GM10266 (cell line): ENCODE data around the gene LMX1B.
A peak's percentile ranks its signal among the peaks of the same experiment; 100 is the strongest.

ENCODE experiments used
- DNase-seq: peaks from one replicate; pipeline ENCODE4 v3.0.0; 2012; ENCODE audit errors: extremely low spot score
- TF ChIP-seq, protein P1 (sequence below): IDR thresholded peaks from 2 replicates; pipeline ENCODE4 v1.5.1; 2012; ENCODE audit warnings: mild to moderate bottlenecking, low read depth; ENCODE audit not compliant: control insufficient read depth, insufficient read depth; ENCODE audit errors: missing control alignments

The LMX1B gene

DNA sequence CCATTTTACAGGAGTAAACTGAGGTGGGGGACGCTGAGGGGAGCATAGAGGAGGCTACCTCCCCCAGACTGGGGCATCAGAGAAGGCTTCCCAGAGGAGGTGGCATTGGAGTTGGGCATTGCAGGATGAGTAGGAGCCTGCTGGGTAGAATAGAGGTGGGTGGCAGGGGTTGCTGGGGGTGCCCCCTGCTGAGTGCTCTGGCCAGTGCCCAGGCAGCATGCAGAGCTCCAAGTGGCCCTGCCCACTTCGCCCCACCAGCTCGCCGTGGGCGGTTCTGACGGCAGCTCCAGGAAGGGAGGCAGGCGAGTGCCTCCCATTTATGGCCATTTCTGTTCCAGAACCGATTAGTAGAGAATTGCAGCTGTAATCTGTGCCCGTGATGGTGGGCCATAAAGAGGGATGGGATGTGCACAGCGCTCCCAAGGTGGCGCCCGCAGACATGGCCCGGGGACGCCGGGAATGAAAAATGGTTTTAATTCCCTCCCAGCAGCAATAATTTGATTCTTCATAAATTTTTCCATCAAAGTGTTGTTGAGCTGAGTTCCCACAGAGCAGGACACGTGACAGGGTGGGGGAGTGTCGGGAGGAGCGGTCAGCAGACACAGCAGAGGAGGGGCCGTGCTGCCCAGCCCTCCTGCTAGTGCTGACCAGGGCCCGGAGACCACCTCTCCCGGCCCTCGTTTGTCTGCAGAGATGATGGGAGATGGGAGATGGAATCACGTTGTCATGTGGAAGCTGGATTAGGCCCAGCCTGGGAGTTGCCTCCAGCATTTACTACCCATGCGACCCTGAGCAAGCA, 75.5 kb downstream of the LMX1B start:
- TF ChIP-seq, protein P1, sequence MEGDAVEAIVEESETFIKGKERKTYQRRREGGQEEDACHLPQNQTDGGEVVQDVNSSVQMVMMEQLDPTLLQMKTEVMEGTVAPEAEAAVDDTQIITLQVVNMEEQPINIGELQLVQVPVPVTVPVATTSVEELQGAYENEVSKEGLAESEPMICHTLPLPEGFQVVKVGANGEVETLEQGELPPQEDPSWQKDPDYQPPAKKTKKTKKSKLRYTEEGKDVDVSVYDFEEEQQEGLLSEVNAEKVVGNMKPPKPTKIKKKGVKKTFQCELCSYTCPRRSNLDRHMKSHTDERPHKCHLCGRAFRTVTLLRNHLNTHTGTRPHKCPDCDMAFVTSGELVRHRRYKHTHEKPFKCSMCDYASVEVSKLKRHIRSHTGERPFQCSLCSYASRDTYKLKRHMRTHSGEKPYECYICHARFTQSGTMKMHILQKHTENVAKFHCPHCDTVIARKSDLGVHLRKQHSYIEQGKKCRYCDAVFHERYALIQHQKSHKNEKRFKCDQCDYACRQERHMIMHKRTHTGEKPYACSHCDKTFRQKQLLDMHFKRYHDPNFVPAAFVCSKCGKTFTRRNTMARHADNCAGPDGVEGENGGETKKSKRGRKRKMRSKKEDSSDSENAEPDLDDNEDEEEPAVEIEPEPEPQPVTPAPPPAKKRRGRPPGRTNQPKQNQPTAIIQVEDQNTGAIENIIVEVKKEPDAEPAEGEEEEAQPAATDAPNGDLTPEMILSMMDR: no peak
- DNase-seq: no peak

DNA sequence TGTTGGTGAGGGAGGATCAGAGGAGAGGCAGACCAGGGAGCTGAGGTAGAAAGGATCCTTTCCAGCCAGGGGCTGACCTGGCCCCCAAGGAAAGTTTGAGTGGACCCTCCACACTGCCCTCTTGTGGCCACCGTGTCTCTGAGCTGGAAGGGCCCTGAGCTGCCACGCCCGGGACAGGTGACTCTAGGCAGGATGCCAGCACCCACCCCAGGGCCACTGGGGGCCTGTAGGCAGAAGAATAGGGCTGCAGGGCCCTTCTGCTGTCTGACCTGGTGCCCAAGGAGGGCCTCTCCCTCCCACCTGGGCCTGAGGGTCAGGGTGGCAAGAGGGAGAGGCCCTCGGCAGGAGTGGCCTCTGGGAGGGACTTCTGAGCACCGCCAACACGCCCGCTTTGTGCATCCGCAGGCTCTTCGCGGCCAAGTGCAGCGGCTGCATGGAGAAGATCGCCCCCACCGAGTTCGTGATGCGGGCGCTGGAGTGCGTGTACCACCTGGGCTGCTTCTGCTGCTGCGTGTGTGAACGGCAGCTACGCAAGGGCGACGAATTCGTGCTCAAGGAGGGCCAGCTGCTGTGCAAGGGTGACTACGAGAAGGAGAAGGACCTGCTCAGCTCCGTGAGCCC, 76.8 kb downstream of the LMX1B start:
- peak; percentile 81 for DNase-seq
- TF ChIP-seq, protein P1: peak; percentile 79

DNA sequence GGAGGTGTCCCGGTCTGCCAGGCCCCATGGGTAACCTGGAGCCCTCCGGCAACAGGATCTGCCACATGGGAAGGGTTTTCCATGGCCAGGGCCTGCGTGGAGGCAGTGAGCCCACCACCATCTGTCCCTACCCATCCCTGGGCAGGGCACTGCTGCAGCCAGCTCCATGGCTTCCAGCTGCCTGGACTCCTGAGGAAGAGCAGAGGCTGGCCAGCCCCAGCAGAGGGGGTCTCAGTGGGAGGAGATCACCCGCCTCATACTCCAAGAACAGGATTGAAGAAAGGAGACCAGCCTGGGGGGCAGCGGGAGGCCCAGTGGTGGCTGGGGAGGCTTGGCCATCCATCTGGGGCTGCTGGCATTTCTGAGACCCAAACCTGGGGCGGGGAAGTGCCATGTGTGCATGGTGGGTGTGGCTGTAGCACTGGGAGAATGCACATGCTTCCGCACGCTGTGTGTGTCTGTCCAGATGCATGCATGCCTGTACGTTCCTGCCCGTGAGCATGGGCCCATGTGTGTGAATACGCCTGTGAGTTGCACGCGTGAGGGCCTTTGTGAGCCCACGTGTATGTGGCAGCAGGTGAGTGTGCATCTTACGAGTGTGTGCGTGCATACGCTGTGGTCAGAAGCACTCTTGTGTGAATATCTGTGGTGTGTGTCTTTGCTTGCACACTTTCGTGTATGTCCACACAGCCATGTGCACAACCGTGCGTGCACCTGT, 78.5 kb downstream of the LMX1B start:
- TF ChIP-seq, protein P1: no peak

DNA sequence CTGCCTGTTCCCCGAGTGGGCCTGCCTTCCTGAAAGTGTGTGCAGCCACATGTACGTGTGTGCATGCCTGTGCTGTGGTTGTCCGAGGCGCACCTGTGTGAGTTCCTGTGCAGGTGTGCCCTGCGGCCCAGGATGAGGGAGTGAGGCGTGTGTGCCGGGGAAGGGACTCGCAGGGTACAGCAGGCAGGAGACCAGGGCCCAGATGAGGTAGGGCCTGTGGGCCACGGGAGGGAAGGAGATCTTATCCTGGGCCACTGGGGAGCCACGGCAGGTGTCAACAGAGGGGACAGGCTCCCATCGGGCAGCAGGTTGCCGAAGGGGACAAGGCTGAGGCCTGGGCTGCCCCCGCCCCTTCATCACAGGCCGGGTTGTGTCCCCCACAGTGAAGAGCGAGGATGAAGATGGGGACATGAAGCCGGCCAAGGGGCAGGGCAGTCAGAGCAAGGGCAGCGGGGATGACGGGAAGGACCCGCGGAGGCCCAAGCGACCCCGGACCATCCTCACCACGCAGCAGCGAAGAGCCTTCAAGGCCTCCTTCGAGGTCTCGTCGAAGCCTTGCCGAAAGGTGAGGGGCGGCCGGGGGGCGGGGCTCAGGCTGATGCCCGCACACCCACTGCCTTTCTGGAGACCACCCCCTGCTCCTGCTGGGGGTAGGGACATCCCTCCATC, 79.2 kb downstream of the LMX1B start:
- TF ChIP-seq, protein P1: no peak
- DNase-seq: no peak

More for the DNA sequence above, 78.5 kb downstream of the LMX1B start:
- DNase-seq: no peak

DNA sequence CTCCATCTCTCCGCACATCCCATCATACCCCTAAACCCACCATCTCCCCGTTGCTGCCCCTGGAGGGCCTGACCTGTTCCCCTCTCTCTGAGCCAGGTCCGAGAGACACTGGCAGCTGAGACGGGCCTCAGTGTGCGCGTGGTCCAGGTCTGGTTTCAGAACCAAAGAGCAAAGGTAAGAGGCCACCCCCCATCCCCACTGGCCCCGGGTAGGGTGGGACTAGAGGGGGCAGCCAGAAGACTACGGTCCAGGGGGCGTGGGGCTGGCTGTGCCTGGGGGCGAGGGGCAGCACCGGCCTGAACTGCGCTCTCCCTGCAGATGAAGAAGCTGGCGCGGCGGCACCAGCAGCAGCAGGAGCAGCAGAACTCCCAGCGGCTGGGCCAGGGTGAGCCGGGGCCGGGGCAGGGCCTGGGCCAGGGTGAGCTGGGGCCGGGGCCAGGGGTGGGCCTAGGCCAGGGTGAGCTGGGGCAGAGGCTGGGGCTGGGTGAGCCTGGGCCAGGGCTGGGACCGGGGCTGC, 79.8 kb downstream of the LMX1B start:
- TF ChIP-seq, protein P1: no peak
- no peak for DNase-seq

DNA sequence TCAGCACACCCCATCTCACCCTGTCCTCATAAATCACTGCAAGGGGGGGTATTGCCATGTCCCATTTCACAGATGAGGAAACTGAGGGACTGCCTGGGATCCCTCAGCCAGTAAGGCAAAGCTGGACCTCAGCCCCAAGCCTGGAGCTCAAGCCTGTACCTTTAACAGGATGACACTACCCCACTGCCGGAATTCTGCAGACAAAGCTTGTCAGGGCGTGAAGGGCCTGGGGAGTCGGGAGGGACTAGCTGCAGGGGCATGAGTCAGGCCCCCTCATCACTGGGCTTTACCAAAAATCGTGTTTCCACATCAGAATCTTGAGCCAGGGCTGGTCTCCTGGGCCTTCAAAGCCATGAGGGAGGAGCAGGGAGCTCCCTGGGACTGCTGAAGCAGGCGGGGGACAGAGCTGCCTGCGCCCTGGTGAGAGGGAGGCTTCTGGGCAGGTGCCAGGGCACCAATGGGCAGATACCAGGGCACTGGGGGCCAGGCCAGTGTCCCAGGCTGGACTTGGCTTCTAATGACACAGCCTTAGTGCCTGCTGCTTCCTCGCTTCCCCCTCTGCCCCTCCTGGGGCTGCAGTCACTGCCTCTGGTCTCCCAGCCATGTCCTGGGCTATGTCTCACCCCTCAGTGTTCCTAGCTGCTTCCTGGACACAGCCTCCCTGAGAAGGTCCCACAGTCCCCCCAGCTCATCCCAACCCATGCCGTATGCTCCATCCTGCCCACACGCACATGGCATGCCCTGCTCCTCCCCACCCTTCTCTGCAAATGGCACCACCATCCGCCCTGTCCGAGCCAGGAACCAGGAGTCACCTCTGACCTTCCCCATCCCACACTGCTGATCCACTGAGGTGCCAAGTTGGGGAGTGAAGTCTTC, 80.7 kb downstream of the LMX1B start:
- TF ChIP-seq, protein P1: no peak
- DNase-seq: no peak
